Measurements from ENCODE around the gene NAP1L4.

The NAP1L4 gene

GRCh38 chr11:2975594-2975993 is 16.5 kb downstream of the NAP1L4 start:
- Histone ChIP-seq H3K9me3 (ENCODE audit: control insufficient read depth, insufficient read depth, low read depth, low read length) (no peaks in the 10 kb centered on the region), H3K4me1 (ENCODE audit: control insufficient read depth, insufficient read depth, low read length) (no peaks in the 10 kb centered on the region), H3K27me3 (ENCODE audit: control insufficient read depth, insufficient read depth, low read length) (no peaks in the 10 kb centered on the region), H3K27ac (ENCODE audit: low read depth, low read length) (no peak overlapping the region), H3K4me3 (ENCODE audit: low read depth, low read length) (no peak overlapping the region), H3K9ac (ENCODE audit: low read length) (no peak overlapping the region), H3K36me3 (ENCODE audit: control insufficient read depth, insufficient read depth, low read length) (peaks cover 96% of the 10 kb centered on the region)

- H3K4me3 ChIP-seq (ENCODE audit: low read depth, low read length), result no peak overlapping the region
- no peaks in the 10 kb centered on the region for H3K9me3 ChIP-seq (ENCODE audit: control insufficient read depth, insufficient read depth, low read depth, low read length)
- no peaks in the 10 kb centered on the region for H3K27me3 ChIP-seq (ENCODE audit: control insufficient read depth, insufficient read depth, low read length)
- no peak overlapping the region for H3K9ac ChIP-seq (ENCODE audit: low read length)
- no peaks in the 10 kb centered on the region for H3K4me1 ChIP-seq (ENCODE audit: control insufficient read depth, insufficient read depth, low read length)
- no peak overlapping the region for H3K27ac ChIP-seq (ENCODE audit: low read depth, low read length)
- peaks cover 99% of the 10 kb centered on the region for H3K36me3 ChIP-seq (ENCODE audit: control insufficient read depth, insufficient read depth, low read length)
These were observed 17.9 kb downstream of the NAP1L4 start for GRCh38 chr11:2974272-2974671.

GRCh38 chr11:2968341-2968900 is 23.7 kb downstream of the NAP1L4 start:
- H3K4me3 ChIP-seq (ENCODE audit: low read depth, low read length), result no peak overlapping the region
- H3K36me3 ChIP-seq (ENCODE audit: control insufficient read depth, insufficient read depth, low read length), result peaks cover 97% of the 10 kb centered on the region
- H3K27me3 ChIP-seq (ENCODE audit: control insufficient read depth, insufficient read depth, low read length), result no peaks in the 10 kb centered on the region
- no peak overlapping the region for H3K27ac ChIP-seq (ENCODE audit: low read depth, low read length)
- H3K9ac ChIP-seq (ENCODE audit: low read length), result no peak overlapping the region
- H3K4me1 ChIP-seq (ENCODE audit: control insufficient read depth, insufficient read depth, low read length), result no peaks in the 10 kb centered on the region
- no peaks in the 10 kb centered on the region for H3K9me3 ChIP-seq (ENCODE audit: control insufficient read depth, insufficient read depth, low read depth, low read length)

- Histone ChIP-seq H3K9ac (ENCODE audit: low read length) (no peak overlapping the region), H3K36me3 (ENCODE audit: control insufficient read depth, insufficient read depth, low read length) (peaks cover 88% of the 10 kb centered on the region), H3K27me3 (ENCODE audit: control insufficient read depth, insufficient read depth, low read length) (no peaks in the 10 kb centered on the region)
These were observed 27.3 kb downstream of the NAP1L4 start for GRCh38 chr11:2964782-2965181.

GRCh38 chr11:2963761-2964160 is 28.4 kb downstream of the NAP1L4 start:
- H3K9ac ChIP-seq (ENCODE audit: low read length), result no peak overlapping the region
- H3K36me3 ChIP-seq (ENCODE audit: control insufficient read depth, insufficient read depth, low read length), result peaks cover 88% of the 10 kb centered on the region

More at GRCh38 chr11:2964782-2965181, 27.3 kb downstream of the NAP1L4 start:
- no peak overlapping the region for H3K4me3 ChIP-seq (ENCODE audit: low read depth, low read length)
- H3K27ac ChIP-seq (ENCODE audit: low read depth, low read length), result no peak overlapping the region
- peaks cover 16% of the 10 kb centered on the region for H3K4me1 ChIP-seq (ENCODE audit: control insufficient read depth, insufficient read depth, low read length)
- H3K9me3 ChIP-seq (ENCODE audit: control insufficient read depth, insufficient read depth, low read depth, low read length), result no peaks in the 10 kb centered on the region

GRCh38 chr11:2963112-2963754 is 28.9 kb downstream of the NAP1L4 start:
- H3K27me3 ChIP-seq (ENCODE audit: control insufficient read depth, insufficient read depth, low read length), result no peaks in the 10 kb centered on the region
- H3K9ac ChIP-seq (ENCODE audit: low read length), result no peak overlapping the region
- no peaks in the 10 kb centered on the region for H3K9me3 ChIP-seq (ENCODE audit: control insufficient read depth, insufficient read depth, low read depth, low read length)
- H3K36me3 ChIP-seq (ENCODE audit: control insufficient read depth, insufficient read depth, low read length), result peaks cover 88% of the 10 kb centered on the region
- peaks cover 16% of the 10 kb centered on the region for H3K4me1 ChIP-seq (ENCODE audit: control insufficient read depth, insufficient read depth, low read length)
- no peak overlapping the region for H3K4me3 ChIP-seq (ENCODE audit: low read depth, low read length)
- no peak overlapping the region for H3K27ac ChIP-seq (ENCODE audit: low read depth, low read length)

More at GRCh38 chr11:2963761-2964160, 28.4 kb downstream of the NAP1L4 start:
- Histone ChIP-seq H3K4me3 (ENCODE audit: low read depth, low read length) (no peak overlapping the region), H3K4me1 (ENCODE audit: control insufficient read depth, insufficient read depth, low read length) (peaks cover 16% of the 10 kb centered on the region), H3K27me3 (ENCODE audit: control insufficient read depth, insufficient read depth, low read length) (no peaks in the 10 kb centered on the region), H3K9me3 (ENCODE audit: control insufficient read depth, insufficient read depth, low read depth, low read length) (no peaks in the 10 kb centered on the region), H3K27ac (ENCODE audit: low read depth, low read length) (no peak overlapping the region)

GRCh38 chr11:2961080-2961479 is 31.0 kb downstream of the NAP1L4 start:
- peaks cover 90% of the 10 kb centered on the region for H3K36me3 ChIP-seq (ENCODE audit: control insufficient read depth, insufficient read depth, low read length)
- no peak overlapping the region for H3K27ac ChIP-seq (ENCODE audit: low read depth, low read length)
- H3K9ac ChIP-seq (ENCODE audit: low read length), result no peak overlapping the region

GRCh38 chr11:2960139-2960538 is 32.0 kb downstream of the NAP1L4 start:
- Histone ChIP-seq H3K27ac (ENCODE audit: low read depth, low read length) (no peak overlapping the region), H3K27me3 (ENCODE audit: control insufficient read depth, insufficient read depth, low read length) (no peaks in the 10 kb centered on the region), H3K9ac (ENCODE audit: low read length) (no peak overlapping the region), H3K9me3 (ENCODE audit: control insufficient read depth, insufficient read depth, low read depth, low read length) (no peaks in the 10 kb centered on the region), H3K4me3 (ENCODE audit: low read depth, low read length) (no peak overlapping the region), H3K36me3 (ENCODE audit: control insufficient read depth, insufficient read depth, low read length) (peaks cover 90% of the 10 kb centered on the region), H3K4me1 (ENCODE audit: control insufficient read depth, insufficient read depth, low read length) (peaks cover 20% of the 10 kb centered on the region)

More at GRCh38 chr11:2961080-2961479, 31.0 kb downstream of the NAP1L4 start:
- Histone ChIP-seq H3K9me3 (ENCODE audit: control insufficient read depth, insufficient read depth, low read depth, low read length) (no peaks in the 10 kb centered on the region), H3K27me3 (ENCODE audit: control insufficient read depth, insufficient read depth, low read length) (no peaks in the 10 kb centered on the region), H3K4me3 (ENCODE audit: low read depth, low read length) (no peak overlapping the region), H3K4me1 (ENCODE audit: control insufficient read depth, insufficient read depth, low read length) (peaks cover 20% of the 10 kb centered on the region)

- Histone ChIP-seq H3K4me1 (ENCODE audit: control insufficient read depth, insufficient read depth, low read length) (peaks cover 20% of the 10 kb centered on the region), H3K4me3 (ENCODE audit: low read depth, low read length) (no peak overlapping the region), H3K27ac (ENCODE audit: low read depth, low read length) (no peak overlapping the region), H3K9ac (ENCODE audit: low read length) (no peak overlapping the region), H3K9me3 (ENCODE audit: control insufficient read depth, insufficient read depth, low read depth, low read length) (no peaks in the 10 kb centered on the region), H3K36me3 (ENCODE audit: control insufficient read depth, insufficient read depth, low read length) (peaks cover 90% of the 10 kb centered on the region), H3K27me3 (ENCODE audit: control insufficient read depth, insufficient read depth, low read length) (no peaks in the 10 kb centered on the region)
These were observed 33.9 kb downstream of the NAP1L4 start for GRCh38 chr11:2958251-2958650.

GRCh38 chr11:2955906-2956476 is 36.1 kb downstream of the NAP1L4 start:
- H3K27ac ChIP-seq (ENCODE audit: low read depth, low read length), result no peak overlapping the region
- peaks cover 8% of the 10 kb centered on the region for H3K4me1 ChIP-seq (ENCODE audit: control insufficient read depth, insufficient read depth, low read length)
- H3K9ac ChIP-seq (ENCODE audit: low read length), result no peak overlapping the region
- no peaks in the 10 kb centered on the region for H3K27me3 ChIP-seq (ENCODE audit: control insufficient read depth, insufficient read depth, low read length)
- no peaks in the 10 kb centered on the region for H3K9me3 ChIP-seq (ENCODE audit: control insufficient read depth, insufficient read depth, low read depth, low read length)
- H3K36me3 ChIP-seq (ENCODE audit: control insufficient read depth, insufficient read depth, low read length), result peaks cover 100% of the 10 kb centered on the region
- no peak overlapping the region for H3K4me3 ChIP-seq (ENCODE audit: low read depth, low read length)

GRCh38 chr11:2954263-2954662 is 37.9 kb downstream of the NAP1L4 start:
- 0 out of 2 replicates have a peak, but pooled peaks cover 4% of the 10 kb centered on the region for H3K4me1 ChIP-seq (ENCODE audit: control insufficient read depth, insufficient read depth, low read length)
- H3K9ac ChIP-seq (ENCODE audit: low read length), result no peak overlapping the region
- no peak overlapping the region for H3K4me3 ChIP-seq (ENCODE audit: low read depth, low read length)
- H3K27ac ChIP-seq (ENCODE audit: low read depth, low read length), result no peak overlapping the region
- H3K36me3 ChIP-seq (ENCODE audit: control insufficient read depth, insufficient read depth, low read length), result peaks cover 100% of the 10 kb centered on the region
- no peaks in the 10 kb centered on the region for H3K9me3 ChIP-seq (ENCODE audit: control insufficient read depth, insufficient read depth, low read depth, low read length)
- H3K27me3 ChIP-seq (ENCODE audit: control insufficient read depth, insufficient read depth, low read length), result no peaks in the 10 kb centered on the region

All from HUES6 (cell line).